Transverse colon (tissue), 4 donors: Measurements from ENCODE around the gene WAPL.

Source experiments
- CTCF ChIP-seq, 5 experiments: fragments of 200-600 bp in 3 of 5; fragments of 450-650 bp in 2 of 5; sonication (generic) in 3 of 5; IDR thresholded peaks; 1 replicate in 2 of 5; 2 replicates in 3 of 5; pipeline ENCODE4 v1.5.1; 2016 to 2017; ENCODE audit warnings: antibody characterized with exemption in 5 of 5, inconsistent platforms in 3 of 5, mild to moderate bottlenecking in 2 of 5, moderate library complexity in 1 of 5
- EP300 ChIP-seq: sonication (generic); formaldehyde crosslinking; IDR thresholded peaks from one replicate; pipeline ENCODE4 v1.6.1; 2017; ENCODE audit warnings: antibody characterized with exemption, low read depth
- POLR2A ChIP-seq: fragments of 450-650 bp; IDR thresholded peaks from one replicate; pipeline ENCODE4 v1.6.1; 2016; ENCODE audit warnings: antibody characterized with exemption, mild to moderate bottlenecking, moderate library complexity
- POLR2AphosphoS5 ChIP-seq, 3 donors: sonication (generic); formaldehyde crosslinking; IDR thresholded peaks; one replicate each; pipeline ENCODE4 v1.6.1; 2016; ENCODE audit warnings: antibody characterized with exemption in 3 of 3

- TF ChIP-seq POLR2A (no peak), CTCF (IDR thresholded peaks at IDR 0.05) (no peak), POLR2AphosphoS5 (IDR thresholded peaks at IDR 0.05) (no peak), EP300 (no peak)
Observed at GRCh38 chr10:86446440-86446839, 75.2 kb downstream of the WAPL start.
